Activated naive CD4-positive, alpha-beta T cell treated with anti-CD3 and anti-CD28 coated beads, Interleukin-2, amount 50 U/mL, for 24 hours (primary cell): Measurements from ENCODE around the gene GPLD1.
"Not testable (repeated sequence)": the region's sequence is repeated elsewhere in the genome, so short reads cannot be mapped to it uniquely, and the experiment has no call there.

Experiments
- H3K27ac Mint-ChIP-seq: one replicate; pipeline ENCODE4 v1.8.0; 2021; ENCODE audit warnings: mild to moderate bottlenecking, mixed read lengths
- H3K27me3 Mint-ChIP-seq: one replicate; pipeline ENCODE4 v1.8.0; 2021; ENCODE audit warnings: mixed read lengths
- H3K36me3 Mint-ChIP-seq: one replicate; pipeline ENCODE4 v1.8.0; 2021; ENCODE audit warnings: mixed read lengths
- H3K4me1 Mint-ChIP-seq: one replicate; pipeline ENCODE4 v1.8.0; 2021; ENCODE audit warnings: mixed read lengths
- H3K4me3 Mint-ChIP-seq: one replicate; pipeline ENCODE4 v1.8.0; 2021; ENCODE audit warnings: mild to moderate bottlenecking, mixed read lengths
- H3K9me3 Mint-ChIP-seq: one replicate; pipeline ENCODE4 v1.8.0; 2021; ENCODE audit warnings: mixed read lengths

The GPLD1 gene

GRCh38 chr6:24489470-24489869 lies at the start of gene GPLD1:
Gene GPLD1 (minus strand): TSS chr6:24489578. CDS start chr6:24489511, 67 bp downstream.
- H3K36me3 Mint-ChIP-seq: no peaks in the 10 kb centered on the region
- H3K4me1 Mint-ChIP-seq: peaks cover 15% of the 10 kb centered on the region
- no peak within 1 kb of the TSS for H3K4me3 Mint-ChIP-seq
- H3K27ac Mint-ChIP-seq: no peak within 1 kb of the TSS
- H3K9me3 Mint-ChIP-seq: no peaks in the 10 kb centered on the region
- no peaks in the 10 kb centered on the region for H3K27me3 Mint-ChIP-seq

GRCh38 chr6:24537771-24538385 lies 48.5 kb upstream of the GPLD1 start:
- Mint-ChIP-seq H3K9me3 (no peaks in the 10 kb centered on the region), H3K4me1 (no peaks in the 10 kb centered on the region), H3K27ac (no peak overlapping the region), H3K4me3 (no peak overlapping the region), H3K36me3 (peaks cover 7% of the 10 kb centered on the region), H3K27me3 (no peaks in the 10 kb centered on the region)

- H3K36me3 Mint-ChIP-seq: peaks cover 13% of the 10 kb centered on the region
- no peak overlapping the region for H3K4me3 Mint-ChIP-seq
- no peaks in the 10 kb centered on the region for H3K9me3 Mint-ChIP-seq
- H3K27ac Mint-ChIP-seq: no peak overlapping the region
- no peaks in the 10 kb centered on the region for H3K27me3 Mint-ChIP-seq
- no peaks in the 10 kb centered on the region for H3K4me1 Mint-ChIP-seq
These were observed 47.8 kb upstream of the GPLD1 start for GRCh38 chr6:24537082-24537699.

GRCh38 chr6:24536466-24536865 lies 47.1 kb upstream of the GPLD1 start:
- H3K4me1 Mint-ChIP-seq: no peaks in the 10 kb centered on the region
- H3K36me3 Mint-ChIP-seq: peaks cover 13% of the 10 kb centered on the region
- no peaks in the 10 kb centered on the region for H3K9me3 Mint-ChIP-seq
- H3K27me3 Mint-ChIP-seq: no peaks in the 10 kb centered on the region
- no peak overlapping the region for H3K4me3 Mint-ChIP-seq
- H3K27ac Mint-ChIP-seq: no peak overlapping the region

GRCh38 chr6:24535210-24535609 lies 45.8 kb upstream of the GPLD1 start:
- no peaks in the 10 kb centered on the region for H3K4me1 Mint-ChIP-seq
- no peak overlapping the region for H3K4me3 Mint-ChIP-seq
- H3K9me3 Mint-ChIP-seq: no peaks in the 10 kb centered on the region
- peaks cover 13% of the 10 kb centered on the region for H3K36me3 Mint-ChIP-seq
- H3K27me3 Mint-ChIP-seq: no peaks in the 10 kb centered on the region
- no peak overlapping the region for H3K27ac Mint-ChIP-seq

- no peaks in the 10 kb centered on the region for H3K4me1 Mint-ChIP-seq
- no peak overlapping the region for H3K4me3 Mint-ChIP-seq
- H3K36me3 Mint-ChIP-seq: peaks cover 15% of the 10 kb centered on the region
- no peaks in the 10 kb centered on the region for H3K27me3 Mint-ChIP-seq
- H3K9me3 Mint-ChIP-seq: no peaks in the 10 kb centered on the region
- H3K27ac Mint-ChIP-seq: no peak overlapping the region
These were observed 45.0 kb upstream of the GPLD1 start for GRCh38 chr6:24534329-24534728.

GRCh38 chr6:24529985-24530384 lies 40.6 kb upstream of the GPLD1 start:
- H3K27ac Mint-ChIP-seq: no peak overlapping the region
- peaks cover 15% of the 10 kb centered on the region for H3K36me3 Mint-ChIP-seq
- H3K4me3 Mint-ChIP-seq: no peak overlapping the region
- H3K4me1 Mint-ChIP-seq: peaks cover 13% of the 10 kb centered on the region
- H3K9me3 Mint-ChIP-seq: no peaks in the 10 kb centered on the region
- no peaks in the 10 kb centered on the region for H3K27me3 Mint-ChIP-seq

- H3K4me3 Mint-ChIP-seq: no peak overlapping the region
- H3K9me3 Mint-ChIP-seq: no peaks in the 10 kb centered on the region
- peaks cover 3% of the 10 kb centered on the region for H3K36me3 Mint-ChIP-seq
- no peak overlapping the region for H3K27ac Mint-ChIP-seq
- peaks cover 20% of the 10 kb centered on the region for H3K4me1 Mint-ChIP-seq
- no peaks in the 10 kb centered on the region for H3K27me3 Mint-ChIP-seq
These were observed 35.4 kb upstream of the GPLD1 start for GRCh38 chr6:24524805-24525204.

GRCh38 chr6:24524329-24524728 lies 35.0 kb upstream of the GPLD1 start:
- H3K4me1 Mint-ChIP-seq: peaks cover 20% of the 10 kb centered on the region
- no peaks in the 10 kb centered on the region for H3K9me3 Mint-ChIP-seq
- H3K4me3 Mint-ChIP-seq: no peak overlapping the region
- peaks cover 3% of the 10 kb centered on the region for H3K36me3 Mint-ChIP-seq
- no peak overlapping the region for H3K27ac Mint-ChIP-seq
- no peaks in the 10 kb centered on the region for H3K27me3 Mint-ChIP-seq

- peaks cover 13% of the 10 kb centered on the region for H3K4me1 Mint-ChIP-seq
- H3K4me3 Mint-ChIP-seq: no peak overlapping the region
- H3K27me3 Mint-ChIP-seq: no peaks in the 10 kb centered on the region
- H3K9me3 Mint-ChIP-seq: no peaks in the 10 kb centered on the region
- H3K27ac Mint-ChIP-seq: no peak overlapping the region
- no peaks in the 10 kb centered on the region for H3K36me3 Mint-ChIP-seq
These were observed 33.1 kb upstream of the GPLD1 start for GRCh38 chr6:24522228-24523176.

- no peaks in the 10 kb centered on the region for H3K36me3 Mint-ChIP-seq
- H3K27ac Mint-ChIP-seq: no peak overlapping the region
- H3K4me3 Mint-ChIP-seq: no peak overlapping the region
- H3K27me3 Mint-ChIP-seq: no peaks in the 10 kb centered on the region
- peaks cover 8% of the 10 kb centered on the region for H3K4me1 Mint-ChIP-seq
- no peaks in the 10 kb centered on the region for H3K9me3 Mint-ChIP-seq
These were observed 31.7 kb upstream of the GPLD1 start for GRCh38 chr6:24520929-24521546.

GRCh38 chr6:24517659-24518543 lies 28.5 kb upstream of the GPLD1 start:
- Mint-ChIP-seq H3K4me3 (no peak overlapping the region), H3K27ac (peak overlapping the region; percentile 23), H3K4me1 (peaks cover 4% of the 10 kb centered on the region), H3K27me3 (no peaks in the 10 kb centered on the region), H3K36me3 (peaks cover 3% of the 10 kb centered on the region), H3K9me3 (no peaks in the 10 kb centered on the region)

GRCh38 chr6:24513602-24514001 lies 24.2 kb upstream of the GPLD1 start:
- Mint-ChIP-seq H3K4me1 (peaks cover 17% of the 10 kb centered on the region), H3K27me3 (no peaks in the 10 kb centered on the region), H3K27ac (no peak overlapping the region), H3K9me3 (no peaks in the 10 kb centered on the region), H3K4me3 (no peak overlapping the region), H3K36me3 (peaks cover 18% of the 10 kb centered on the region)

- not testable (repeated sequence) for H3K27me3 Mint-ChIP-seq, H3K9me3 Mint-ChIP-seq, H3K4me3 Mint-ChIP-seq, H3K27ac Mint-ChIP-seq
- Mint-ChIP-seq H3K36me3 (peaks cover 30% of the 10 kb centered on the region), H3K4me1 (peaks cover 17% of the 10 kb centered on the region)
These were observed 22.6 kb upstream of the GPLD1 start for GRCh38 chr6:24511976-24512375.
